Measurements from ENCODE around the gene DHX9.

DNA sequence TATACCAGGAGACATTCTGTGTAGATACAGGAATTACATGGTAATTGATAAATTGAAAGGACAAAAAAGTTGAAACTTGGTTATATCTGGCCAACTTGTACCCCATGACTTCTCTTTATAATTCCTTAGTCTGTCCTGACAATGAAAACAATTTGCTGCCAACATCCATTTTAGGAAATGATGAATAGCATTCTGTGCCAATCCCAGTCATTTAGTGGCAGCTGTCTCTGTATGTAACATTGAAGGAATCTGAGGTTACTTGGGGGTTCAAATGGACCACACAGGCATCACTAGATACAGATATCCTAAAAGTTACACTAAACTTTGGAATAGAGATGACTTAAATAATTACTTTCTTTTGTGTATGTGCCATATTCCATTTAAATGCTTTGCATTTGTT, 38.2 kb downstream of the DHX9 start:
- TF ChIP-seq, protein P1, sequence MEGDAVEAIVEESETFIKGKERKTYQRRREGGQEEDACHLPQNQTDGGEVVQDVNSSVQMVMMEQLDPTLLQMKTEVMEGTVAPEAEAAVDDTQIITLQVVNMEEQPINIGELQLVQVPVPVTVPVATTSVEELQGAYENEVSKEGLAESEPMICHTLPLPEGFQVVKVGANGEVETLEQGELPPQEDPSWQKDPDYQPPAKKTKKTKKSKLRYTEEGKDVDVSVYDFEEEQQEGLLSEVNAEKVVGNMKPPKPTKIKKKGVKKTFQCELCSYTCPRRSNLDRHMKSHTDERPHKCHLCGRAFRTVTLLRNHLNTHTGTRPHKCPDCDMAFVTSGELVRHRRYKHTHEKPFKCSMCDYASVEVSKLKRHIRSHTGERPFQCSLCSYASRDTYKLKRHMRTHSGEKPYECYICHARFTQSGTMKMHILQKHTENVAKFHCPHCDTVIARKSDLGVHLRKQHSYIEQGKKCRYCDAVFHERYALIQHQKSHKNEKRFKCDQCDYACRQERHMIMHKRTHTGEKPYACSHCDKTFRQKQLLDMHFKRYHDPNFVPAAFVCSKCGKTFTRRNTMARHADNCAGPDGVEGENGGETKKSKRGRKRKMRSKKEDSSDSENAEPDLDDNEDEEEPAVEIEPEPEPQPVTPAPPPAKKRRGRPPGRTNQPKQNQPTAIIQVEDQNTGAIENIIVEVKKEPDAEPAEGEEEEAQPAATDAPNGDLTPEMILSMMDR (IDR thresholded peaks at IDR 0.05), result no peak
- no peak for TF ChIP-seq SIN3A (IDR thresholded peaks at IDR 0.05; ENCODE audit: borderline replicate concordance, insufficient read depth, low read depth, low read length)
- TF ChIP-seq, protein P2, sequence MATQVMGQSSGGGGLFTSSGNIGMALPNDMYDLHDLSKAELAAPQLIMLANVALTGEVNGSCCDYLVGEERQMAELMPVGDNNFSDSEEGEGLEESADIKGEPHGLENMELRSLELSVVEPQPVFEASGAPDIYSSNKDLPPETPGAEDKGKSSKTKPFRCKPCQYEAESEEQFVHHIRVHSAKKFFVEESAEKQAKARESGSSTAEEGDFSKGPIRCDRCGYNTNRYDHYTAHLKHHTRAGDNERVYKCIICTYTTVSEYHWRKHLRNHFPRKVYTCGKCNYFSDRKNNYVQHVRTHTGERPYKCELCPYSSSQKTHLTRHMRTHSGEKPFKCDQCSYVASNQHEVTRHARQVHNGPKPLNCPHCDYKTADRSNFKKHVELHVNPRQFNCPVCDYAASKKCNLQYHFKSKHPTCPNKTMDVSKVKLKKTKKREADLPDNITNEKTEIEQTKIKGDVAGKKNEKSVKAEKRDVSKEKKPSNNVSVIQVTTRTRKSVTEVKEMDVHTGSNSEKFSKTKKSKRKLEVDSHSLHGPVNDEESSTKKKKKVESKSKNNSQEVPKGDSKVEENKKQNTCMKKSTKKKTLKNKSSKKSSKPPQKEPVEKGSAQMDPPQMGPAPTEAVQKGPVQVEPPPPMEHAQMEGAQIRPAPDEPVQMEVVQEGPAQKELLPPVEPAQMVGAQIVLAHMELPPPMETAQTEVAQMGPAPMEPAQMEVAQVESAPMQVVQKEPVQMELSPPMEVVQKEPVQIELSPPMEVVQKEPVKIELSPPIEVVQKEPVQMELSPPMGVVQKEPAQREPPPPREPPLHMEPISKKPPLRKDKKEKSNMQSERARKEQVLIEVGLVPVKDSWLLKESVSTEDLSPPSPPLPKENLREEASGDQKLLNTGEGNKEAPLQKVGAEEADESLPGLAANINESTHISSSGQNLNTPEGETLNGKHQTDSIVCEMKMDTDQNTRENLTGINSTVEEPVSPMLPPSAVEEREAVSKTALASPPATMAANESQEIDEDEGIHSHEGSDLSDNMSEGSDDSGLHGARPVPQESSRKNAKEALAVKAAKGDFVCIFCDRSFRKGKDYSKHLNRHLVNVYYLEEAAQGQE (IDR thresholded peaks at IDR 0.05; ENCODE audit: insufficient read depth in 1 of 2, low read depth in 2 of 2, low read length in 1 of 2), result no peak

All from Panc1 (cell line).